Stimulated activated CD4-positive, alpha-beta T cell treated with anti-CD3 and anti-CD28 coated beads, Interleukin-1b, Interleukin-23, amount 100 ng/mL, for 24 hours (primary cell): ENCODE data around the gene P3H4.

Experiments
- DNase-seq, 4 experiments: peaks; one replicate each; pipeline ENCODE4 v3.0.0-alpha.2; 2020; ENCODE audit warnings: low read depth in 4 of 4, low spot score in 1 of 4

P3H4 gene

DNA sequence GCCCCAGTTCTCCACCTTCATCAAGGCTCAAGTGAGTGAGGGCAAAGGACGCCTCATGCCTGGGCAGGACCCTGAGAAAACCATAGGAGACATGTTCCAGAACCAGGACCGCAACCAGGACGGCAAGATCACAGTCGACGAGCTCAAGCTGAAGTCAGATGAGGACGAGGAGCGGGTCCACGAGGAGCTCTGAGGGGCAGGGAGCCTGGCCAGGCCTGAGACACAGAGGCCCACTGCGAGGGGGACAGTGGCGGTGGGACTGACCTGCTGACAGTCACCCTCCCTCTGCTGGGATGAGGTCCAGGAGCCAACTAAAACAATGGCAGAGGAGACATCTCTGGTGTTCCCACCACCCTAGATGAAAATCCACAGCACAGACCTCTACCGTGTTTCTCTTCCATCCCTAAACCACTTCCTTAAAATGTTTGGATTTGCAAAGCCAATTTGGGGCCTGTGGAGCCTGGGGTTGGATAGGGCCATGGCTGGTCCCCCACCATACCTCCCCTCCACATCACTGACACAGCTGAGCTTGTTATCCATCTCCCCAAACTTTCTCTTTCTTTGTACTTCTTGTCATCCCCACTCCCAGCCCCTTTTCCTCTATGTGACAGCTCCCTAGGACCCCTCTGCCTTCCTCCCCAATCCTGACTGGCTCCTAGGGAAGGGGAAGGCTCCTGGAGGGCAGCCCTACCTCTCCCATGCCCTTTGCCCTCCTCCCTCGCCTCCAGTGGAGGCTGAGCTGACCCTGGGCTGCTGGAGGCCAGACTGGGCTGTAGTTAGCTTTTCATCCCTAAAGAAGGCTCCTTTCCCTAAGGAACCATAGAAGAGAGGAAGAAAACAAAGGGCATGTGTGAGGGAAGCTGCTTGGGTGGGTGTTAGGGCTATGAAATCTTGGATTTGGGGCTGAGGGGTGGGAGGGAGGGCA is 10.7 kb upstream of the P3H4 start:
- no peak for DNase-seq

DNA sequence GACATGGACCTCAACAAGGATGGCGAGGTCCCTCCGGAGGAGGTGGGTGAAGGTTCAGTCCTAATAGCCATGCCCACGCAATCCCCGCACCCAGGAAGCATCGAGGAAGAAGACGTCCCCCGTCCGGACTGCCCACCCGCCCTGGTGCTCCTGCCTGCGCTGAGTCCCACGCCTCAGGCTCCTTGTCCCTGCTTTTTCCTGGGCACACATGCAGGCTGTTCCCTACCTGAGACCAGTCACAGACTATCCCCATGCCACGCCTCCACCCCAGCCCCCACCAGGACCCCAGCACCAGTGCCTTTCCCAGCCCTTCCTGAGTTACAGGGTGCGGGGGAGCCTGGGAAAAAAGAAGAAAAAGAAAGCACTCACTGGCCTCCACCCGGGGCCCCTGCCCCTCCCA is 10.0 kb upstream of the P3H4 start:
- no peak for DNase-seq

DNA sequence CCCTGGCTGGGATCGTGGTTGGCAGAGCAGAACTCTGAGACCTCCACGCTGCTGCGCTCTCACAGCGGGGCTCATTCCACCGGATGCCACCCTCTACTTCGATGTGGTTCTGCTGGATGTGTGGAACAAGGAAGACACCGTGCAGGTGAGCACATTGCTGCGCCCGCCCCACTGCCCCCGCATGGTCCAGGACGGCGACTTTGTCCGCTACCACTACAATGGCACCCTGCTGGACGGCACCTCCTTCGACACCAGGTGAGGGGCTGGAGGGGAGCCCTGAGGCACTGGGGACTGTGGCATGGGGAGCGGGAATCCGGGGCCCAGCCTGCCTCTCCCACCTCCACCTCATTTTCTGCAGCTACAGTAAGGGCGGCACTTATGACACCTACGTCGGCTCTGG is 6.3 kb upstream of the P3H4 start:
- DNase-seq, result no peak

DNA sequence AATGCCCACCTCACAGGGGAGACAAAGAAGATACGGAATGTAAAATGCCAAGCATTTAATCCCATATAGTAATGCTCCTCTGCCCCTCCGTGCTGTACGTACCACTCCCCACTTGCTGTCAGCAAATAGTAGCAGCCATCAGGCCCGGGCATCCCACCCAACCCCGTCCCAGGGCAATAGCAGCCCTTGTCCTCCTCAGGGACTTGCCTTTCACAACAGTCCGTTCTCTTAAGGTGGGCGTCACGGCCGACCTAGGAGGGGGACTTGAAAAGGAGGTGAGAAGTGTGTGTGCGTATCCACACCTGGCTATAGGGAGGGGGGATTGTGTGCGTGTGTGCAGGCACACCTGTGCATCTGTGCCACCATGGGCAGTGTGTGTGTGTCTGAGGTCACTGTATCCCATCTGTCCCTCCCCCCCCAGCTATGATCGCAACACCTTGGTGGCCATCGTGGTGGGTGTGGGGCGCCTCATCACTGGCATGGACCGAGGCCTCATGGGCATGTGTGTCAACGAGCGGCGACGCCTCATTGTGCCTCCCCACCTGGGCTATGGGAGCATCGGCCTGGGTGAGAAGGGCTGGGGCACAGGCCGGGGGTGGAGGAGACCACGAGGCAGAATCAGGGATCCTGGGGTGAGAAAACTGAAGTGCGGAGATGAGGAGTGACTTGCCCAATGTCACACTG is 5.0 kb upstream of the P3H4 start:
- no peak for DNase-seq

DNA sequence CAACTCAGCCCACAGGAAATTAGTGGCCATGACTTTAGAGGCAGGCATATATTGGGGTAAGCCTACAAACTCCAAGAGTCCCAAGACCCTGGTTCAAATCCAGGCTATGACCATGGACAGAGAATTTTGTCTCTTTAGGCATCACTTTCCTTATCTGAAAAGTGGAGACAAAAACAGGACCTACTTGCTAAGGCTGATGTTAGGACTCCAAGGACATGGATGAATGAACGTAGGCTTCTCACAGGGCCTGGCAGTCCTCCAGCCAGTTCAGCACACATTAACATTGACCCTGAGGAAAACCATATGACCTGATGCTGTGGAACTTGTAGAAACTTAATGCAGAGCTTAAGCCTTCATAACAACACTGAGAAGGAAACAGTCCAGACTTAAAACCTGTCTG is 2.4 kb upstream of the P3H4 start:
- no peak for DNase-seq

DNA sequence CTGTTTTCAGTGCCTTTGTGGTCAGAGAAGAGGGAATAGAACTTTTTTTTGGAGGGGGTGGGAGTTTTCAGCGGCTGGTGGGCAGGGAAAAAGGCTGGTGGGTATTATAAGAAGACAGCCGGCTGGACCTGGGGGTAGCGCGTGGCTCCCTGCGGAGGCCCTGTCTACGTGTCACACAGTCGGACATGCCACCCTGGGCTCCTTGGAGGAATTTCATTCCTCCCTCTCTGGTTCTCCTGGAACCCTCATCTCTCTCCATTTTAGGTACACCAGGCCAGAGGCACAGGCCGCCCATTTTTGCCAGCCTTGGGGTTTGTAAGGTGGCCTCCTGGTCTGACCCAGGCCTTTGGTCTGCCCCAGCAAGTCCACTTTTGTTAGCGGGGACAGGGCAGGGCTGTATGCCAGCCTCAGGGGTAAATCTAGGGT is 2.0 kb upstream of the P3H4 start:
- no peak for DNase-seq

DNA sequence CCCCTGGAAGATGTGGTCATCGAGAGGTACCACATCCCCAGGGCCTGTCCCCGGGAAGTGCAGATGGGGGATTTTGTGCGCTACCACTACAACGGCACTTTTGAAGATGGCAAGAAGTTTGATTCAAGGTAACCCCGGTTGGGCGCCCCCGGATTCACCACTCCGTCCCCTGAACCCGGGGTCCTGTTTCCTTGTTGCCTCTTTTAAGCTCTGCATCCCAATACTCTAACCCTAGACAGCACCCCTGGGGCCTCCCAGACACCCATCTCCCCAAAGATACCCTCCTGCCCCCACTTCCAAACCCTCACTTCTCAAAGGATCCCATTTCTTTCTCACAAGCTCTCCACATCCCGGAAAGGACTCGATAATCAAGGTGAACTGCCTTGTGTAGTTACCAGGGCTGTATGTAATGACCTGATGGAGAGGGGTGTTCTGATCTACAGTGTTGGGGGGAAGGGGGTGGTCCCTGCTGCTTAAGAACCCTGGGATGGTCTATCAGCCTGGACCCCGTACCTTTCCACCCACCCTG is 1.5 kb upstream of the P3H4 start:
- no peak for DNase-seq

DNA sequence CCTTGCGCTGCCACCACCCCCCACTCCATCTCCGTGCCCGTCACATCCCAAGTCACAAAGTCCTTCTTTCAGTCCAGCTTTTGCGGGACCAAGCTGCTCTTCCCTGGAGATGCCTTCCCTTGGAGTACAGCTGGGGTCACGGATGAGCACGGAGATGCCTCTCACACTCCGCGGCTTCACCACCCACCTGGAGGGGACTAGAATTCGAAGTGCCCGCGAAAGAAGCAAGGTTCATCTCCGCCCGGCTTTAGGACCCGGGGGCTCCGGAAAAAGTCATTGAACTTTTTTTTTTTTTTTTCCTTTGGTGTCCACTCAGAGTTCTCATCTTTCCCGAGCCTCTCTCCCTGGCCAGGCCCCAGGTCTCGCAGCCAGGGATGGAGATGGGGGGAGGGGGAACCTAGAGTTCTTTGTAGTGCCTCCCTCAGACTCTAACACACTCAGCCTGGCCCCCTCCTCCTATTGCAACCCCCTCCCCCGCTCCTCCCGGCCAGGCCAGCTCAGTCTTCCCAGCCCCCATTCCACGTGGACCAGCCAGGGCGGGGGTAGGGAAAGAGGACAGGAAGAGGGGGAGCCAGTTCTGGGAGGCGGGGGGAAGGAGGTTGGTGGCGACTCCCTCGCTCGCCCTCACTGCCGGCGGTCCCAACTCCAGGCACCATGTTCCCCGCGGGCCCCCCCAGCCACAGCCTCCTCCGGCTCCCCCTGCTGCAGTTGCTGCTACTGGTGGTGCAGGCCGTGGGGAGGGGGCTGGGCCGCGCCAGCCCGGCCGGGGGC is 817 bp upstream of the P3H4 start, which contains the start of gene FKBP10:
FKBP10 (plus strand) TSS at position 624 of the 771 bp plus-strand sequence; CDS start at position 655, 31 bp downstream.
- peak in 1 of 4 experiments; percentile 5 for DNase-seq

DNA sequence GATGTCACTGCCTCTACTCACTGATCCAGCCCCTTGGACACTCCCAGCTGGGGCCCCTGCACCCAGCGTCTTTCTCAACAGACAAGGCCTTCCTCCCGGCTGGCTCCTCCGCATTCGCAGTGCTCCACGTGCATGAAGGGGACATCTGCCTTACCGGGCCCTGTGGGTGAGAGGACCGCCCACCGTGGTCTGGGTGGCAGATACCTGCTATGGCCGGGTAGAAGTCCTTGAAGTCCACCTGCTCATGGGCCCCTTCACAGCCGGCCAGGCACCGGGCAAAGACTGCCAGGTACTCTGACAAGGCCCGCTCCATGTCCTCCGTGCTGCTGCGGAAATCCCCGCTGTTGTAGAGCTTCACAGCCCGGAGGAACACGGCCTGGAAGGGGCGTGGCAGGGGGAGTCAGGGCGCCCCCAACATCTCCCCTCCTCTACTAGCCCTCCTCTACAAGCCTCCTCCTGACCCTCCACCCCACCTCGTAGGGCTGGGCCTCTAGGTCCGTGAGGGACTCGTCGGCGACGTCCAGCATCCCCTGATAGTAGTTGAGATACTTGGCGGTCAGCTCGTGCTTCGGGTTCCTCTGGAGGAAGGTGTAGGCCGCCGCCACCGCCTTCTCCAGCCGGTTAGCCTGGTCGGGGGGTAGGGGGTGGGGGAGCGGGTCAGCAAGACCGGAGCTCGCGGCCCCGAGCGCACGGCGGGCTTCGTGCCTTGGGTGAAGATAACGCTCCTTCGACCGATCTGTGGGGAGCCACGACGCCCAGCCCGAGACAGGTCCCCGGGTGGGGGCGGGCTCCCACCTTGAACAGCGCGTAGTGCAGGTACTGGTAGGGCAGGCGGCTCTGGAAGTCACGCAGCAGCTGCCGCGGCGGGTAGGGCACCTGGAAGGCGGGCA is 845 bp downstream of the P3H4 start:
- peak in 1 of 4 experiments; percentile 12 for DNase-seq

DNA sequence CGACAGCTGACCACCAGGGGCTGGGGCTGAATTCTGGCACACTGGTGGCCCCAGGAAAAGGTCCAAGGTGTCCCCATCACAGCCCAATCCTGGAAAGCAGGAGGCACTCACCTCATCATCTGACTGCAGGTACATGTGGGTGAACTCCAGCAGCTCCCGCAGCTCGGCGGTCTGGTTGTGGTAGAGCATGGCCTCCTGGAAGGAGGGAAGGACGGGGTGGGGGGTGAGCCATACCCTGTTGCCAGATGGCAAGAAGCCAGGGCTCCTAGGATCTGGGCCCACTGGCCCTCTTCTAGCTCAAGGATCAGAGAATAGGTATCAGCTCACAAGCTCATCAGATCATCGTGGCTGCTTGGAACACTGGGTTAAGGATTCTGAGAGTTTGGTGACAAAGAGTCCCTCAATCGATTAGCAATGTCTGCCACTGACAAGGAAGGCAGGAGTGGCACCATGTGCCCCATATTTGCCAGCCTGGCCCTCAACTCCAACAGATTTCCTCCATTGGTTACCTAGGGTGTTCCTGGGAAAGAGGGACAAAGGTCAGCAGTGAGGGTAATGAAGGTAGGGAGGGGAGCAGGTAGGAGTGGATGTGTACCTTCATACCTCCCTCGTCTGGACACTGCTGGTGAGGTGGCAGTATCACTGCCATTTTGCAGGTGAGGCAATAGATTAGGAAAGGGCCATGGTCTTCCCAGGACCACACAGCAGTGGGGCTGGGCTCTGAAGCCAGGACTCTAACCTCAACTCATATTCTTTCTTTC is 4.9 kb downstream of the P3H4 start:
- DNase-seq, result no peak

DNA sequence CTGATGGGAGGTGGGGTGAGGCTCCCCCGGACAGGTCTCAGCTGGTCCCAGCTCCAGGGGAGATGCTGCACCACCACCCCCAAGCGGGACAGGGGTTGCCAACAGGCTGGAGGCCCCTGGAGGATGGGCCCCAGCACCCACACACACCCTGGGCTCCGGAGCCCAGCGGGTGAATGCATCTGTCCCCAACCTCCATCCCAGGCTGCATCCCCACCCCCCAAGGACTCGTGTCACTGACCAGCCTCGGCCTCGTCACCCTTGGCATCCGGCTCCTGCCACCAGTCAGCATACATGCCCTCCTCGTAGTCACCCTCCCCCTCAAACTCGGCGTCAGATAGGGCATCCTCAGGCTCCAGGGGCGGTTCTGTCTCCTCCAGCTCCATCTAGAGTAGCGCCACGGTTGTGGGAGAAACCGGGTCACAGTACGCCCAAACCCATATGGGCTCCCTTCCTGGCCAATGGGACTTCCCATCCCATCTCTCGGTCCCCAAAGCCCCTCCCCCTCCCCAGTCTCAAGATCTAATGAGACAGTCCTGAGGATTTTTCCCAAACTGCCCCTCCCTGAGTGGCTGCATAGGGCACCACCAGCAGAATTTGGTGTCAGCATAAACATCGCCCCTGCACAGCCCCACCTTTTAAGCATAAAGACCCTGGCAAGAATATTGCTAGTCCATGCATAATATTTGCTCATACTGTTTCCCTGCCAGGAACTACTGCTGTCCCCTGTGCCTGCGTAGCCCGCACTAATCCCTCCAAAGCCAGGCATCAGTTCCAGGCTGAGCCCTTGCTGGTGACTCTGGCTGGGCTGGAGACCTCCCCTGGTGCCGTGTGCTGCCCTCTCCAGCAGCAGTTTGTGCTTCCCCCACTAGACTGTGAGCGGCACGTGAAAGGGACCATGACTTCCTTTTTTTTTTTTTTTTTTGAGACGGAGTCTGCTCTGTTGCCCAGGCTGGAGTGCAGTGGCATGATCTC is 8.4 kb downstream of the P3H4 start:
- no peak for DNase-seq

DNA sequence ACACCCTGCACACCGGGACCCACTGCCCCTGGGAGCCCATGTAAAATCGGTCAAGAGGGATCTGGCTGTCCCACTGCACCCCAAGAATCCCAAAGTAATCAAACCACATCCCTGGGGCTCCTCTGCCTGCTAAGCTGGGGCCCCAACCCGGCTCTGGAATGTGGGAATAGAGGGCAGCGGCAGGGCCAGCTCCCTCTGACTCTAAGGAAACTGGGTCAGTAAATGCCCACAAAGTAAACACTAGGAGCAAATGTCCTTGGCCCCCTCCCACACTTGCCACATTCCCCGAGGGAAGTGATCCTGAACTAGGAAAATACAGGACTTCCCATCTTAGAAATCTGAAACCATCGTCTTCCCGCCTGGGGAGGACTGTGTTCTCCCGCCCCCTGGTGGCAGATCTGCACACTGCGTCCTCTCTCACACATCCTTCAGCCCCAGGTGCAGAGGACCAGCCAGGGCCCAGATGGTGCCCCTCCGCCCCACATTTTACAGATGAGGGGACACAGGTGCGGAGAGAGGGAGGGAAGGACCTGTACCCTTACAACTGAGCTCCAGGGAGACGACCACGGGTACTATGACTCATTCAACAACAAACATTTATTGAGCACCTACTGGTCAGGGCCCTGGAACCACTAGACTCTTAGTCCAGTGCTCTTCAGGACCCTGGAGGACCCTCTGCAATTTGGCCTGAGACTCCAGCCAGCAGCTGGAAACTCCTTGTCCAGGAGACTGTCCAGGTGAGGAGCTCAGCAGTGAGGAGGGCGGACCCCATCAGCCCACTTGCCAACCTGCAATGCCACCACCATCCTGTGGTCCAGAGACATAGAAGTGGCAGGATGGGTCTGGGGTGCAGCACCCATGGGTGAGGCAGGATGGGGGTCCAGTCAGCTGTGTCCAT is 10.1 kb downstream of the P3H4 start:
- DNase-seq, result peak; percentile 54 to 77 (median 60)

DNA sequence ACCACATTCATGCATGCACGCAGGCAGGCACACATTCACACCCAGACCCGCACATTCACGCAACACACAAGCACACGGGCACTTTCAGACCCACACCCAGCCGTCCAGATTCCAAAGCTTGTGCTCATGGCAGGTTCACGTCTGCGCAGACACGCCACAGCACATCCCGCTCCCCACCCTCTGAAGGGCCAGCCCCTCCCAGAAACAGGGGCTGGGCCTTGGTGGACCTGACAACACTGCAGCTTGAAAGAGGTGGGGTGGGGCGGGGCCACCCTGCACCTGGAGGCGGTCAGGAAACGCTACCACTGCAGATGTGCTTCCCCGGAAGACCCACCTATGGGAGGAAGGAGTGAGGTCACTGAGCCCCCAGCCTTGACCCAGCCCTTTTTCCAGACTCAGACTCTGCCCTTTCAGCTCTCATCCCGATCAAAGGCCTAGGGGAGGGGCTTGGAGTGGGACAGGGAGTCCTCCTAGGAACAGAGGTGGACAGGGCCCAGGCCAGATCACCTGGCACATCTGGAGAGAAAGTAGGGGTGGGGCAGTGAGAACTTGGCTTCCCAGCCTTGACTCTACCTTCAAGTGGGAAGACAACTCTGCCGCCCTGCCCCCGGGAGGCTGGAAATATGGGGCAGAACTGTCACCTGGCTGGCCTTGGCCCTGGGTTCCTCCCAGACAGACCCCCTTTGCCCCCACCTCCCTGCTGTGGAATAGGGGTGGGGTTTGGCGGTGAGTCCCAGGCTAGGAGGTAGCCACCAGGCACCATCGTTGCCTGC is 11.0 kb downstream of the P3H4 start:
- DNase-seq, result no peak

DNA sequence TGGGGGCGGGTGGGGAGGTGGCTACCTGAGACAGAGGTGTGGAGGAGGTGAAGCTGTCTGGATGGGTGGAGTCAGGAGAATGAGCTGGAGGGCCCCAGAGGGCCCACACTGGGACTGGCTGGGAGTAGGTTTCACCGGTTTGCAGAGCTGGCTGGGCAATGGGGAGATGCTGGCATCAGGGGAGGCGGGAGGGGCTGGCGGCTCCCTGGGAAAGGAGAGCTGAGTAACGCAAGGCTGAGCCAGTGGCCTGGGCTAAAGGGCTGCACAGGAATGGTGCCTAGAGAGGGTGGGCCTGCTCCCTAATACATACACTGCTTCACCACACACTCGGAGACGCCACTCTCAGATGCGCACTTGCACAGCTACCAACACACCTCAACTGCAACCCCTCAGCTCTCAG is 12.4 kb downstream of the P3H4 start:
- DNase-seq, result no peak

DNA sequence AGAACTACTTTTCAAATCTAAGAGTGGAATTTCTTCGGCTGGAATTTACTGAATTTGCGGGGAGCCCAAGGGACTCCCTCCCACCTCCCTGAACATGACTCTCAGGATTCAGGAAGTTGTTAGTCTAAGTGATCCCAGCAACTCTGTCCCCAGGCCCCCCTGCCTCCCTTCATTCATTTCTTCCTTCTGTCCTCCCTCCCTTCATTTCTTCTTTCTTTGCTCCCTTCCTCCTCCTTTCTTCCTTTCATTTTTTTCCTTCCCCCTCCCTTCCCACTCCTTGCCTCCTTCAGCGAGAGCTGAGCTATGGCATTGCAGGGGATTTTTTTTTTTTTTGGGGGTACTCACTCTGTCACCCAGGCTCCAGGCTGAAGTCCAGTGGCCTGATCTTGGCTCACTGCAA is 14.4 kb downstream of the P3H4 start:
- DNase-seq, result no peak

DNA sequence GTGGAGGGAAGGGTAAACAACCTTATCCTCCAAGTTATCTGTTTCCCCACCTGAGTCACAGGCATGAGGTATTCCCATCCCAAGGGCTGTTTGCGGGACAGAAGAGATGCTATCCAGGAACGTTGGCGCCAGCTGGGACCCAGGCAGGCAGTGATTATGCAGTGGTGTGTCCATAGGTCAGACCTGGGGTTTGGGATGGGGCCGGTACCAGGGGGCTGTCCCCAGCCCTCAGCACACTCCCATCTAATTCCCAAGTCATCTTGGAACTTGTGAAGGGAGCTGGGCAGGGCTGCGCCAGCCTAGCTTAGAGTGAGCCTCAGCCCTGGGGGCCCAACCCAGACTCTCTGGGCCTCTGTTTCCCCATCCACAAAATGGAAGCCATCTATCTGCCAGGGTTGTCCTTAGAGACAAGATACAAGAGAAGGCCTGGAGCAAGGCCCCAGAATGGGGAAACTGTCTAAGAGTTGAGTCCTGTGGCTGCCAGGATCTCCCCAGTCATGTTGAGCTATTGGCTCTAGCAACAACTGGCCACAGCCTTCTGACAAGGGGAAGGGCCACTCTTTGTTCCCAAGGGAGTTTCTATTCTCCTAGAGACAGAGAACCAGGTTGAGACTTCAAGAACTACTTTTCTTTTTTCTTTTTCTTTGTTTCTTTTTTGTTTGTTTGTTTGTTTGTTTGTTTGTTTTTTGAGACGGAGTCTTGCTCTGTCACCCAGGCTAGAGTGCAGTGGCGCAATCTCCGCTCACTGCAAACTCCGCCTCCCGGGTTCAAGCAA is 15.4 kb downstream of the P3H4 start:
- DNase-seq, result no peak
